Measurements from ENCODE around the gene TNFSF4.

Gene TNFSF4

DNA sequence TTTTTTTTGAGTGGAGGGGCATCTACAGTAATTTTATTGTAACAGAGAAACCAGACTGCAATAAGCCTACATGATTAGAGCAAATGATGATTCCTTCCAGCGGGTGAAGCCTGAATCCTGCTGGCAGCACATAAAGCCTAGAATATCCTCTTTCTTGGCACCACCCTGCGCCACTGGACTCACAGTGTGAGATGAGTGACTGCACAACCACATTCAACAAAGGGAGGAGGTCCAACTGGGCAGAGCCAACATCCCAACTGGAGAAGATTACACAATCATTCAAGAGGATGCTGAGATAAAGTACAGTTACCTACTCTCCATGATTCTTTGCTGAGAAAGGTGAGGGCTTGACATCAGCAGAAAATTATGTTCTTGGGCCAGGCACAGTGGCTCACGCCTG lies 67.4 kb downstream of the TNFSF4 start:
- no peak for TF ChIP-seq CTCF (IDR thresholded peaks at IDR 0.05; ENCODE audit: control insufficient read depth, insufficient read depth, low read depth, low read length, missing control alignments)
- no peak for DNase-seq (ENCODE audit: low read depth)
- no peak overlapping the region for H3K4me3 ChIP-seq (ENCODE audit: control insufficient read depth, low read depth, low read length)

- DNase-seq (ENCODE audit: low read depth): no peak
- TF ChIP-seq CTCF (IDR thresholded peaks at IDR 0.05; ENCODE audit: control insufficient read depth, insufficient read depth, low read depth, low read length, missing control alignments): no peak
- no peak overlapping the region for H3K4me3 ChIP-seq (ENCODE audit: control insufficient read depth, low read depth, low read length)
These were observed 69.9 kb downstream of the TNFSF4 start for GRCh38 chr1:173137107-173137706.

- no peak overlapping the region for H3K4me3 ChIP-seq (ENCODE audit: control insufficient read depth, low read depth, low read length)
- TF ChIP-seq CTCF (IDR thresholded peaks at IDR 0.05; ENCODE audit: control insufficient read depth, insufficient read depth, low read depth, low read length, missing control alignments): no peak
- DNase-seq (ENCODE audit: low read depth): no peak
These were observed 72.3 kb downstream of the TNFSF4 start for GRCh38 chr1:173134800-173135199.

- TF ChIP-seq CTCF (IDR thresholded peaks at IDR 0.05; ENCODE audit: control insufficient read depth, insufficient read depth, low read depth, low read length, missing control alignments): no peak
- DNase-seq (ENCODE audit: low read depth): no peak
These were observed 73.1 kb downstream of the TNFSF4 start for GRCh38 chr1:173134029-173134428.

More at GRCh38 chr1:173134029-173134428, 73.1 kb downstream of the TNFSF4 start:
- no peak overlapping the region for H3K4me3 ChIP-seq (ENCODE audit: control insufficient read depth, low read depth, low read length)

Measured in AG09309 (cell line).